Cardiac septum (tissue), 1 donor: ENCODE data around the gene DCAF11. TPM values are rescaled to one million over a fixed set of nuclear protein-coding genes. Genes with fewer than 3 reads are reported as not detected.

Experiments
- DNase-seq: peaks from one replicate; pipeline ENCODE4 v3.0.0-alpha.2; 2020; ENCODE audit warnings: low spot score
- intact Hi-C: fragments of 100-400 bp; cut with DNase I; formaldehyde crosslinking; loops from one replicate; pipeline ENCODE4 v1.14.0; 2022
- total RNA-seq: library from RNA; stranded (reverse); fragmentation: NEBNext Ultra II Directional; extraction: Animal tissue kit (Norgen Biotek cat#: 25700); gene quantifications from one replicate; pipeline ENCODE4 v1.2.1, GENCODE V29; 2021
- donor health status: DM: no; HTN: no; CAD: no.

DCAF11 gene
- total RNA-seq, 1 donor from 2014 or later, result 54.1 TPM

GRCh38 chr14:24132976-24133375 lies 18.4 kb downstream of the DCAF11 start:
- intact Hi-C loops, result no loop called here
- no peak for DNase-seq

GRCh38 chr14:24133735-24134134 lies 19.2 kb downstream of the DCAF11 start:
- intact Hi-C loops, result no loop called here

GRCh38 chr14:24135584-24135833 lies 20.9 kb downstream of the DCAF11 start:
- no peak for DNase-seq
- intact Hi-C loops, result no loop called here

More at GRCh38 chr14:24133735-24134134, 19.2 kb downstream of the DCAF11 start:
- DNase-seq, result no peak

GRCh38 chr14:24135834-24136683 lies 21.5 kb downstream of the DCAF11 start, which contains the start of gene PSME1:
Gene PSME1 (plus strand): TSS chr14:24136194. CDS start chr14:24136263, 69 bp downstream.
- intact Hi-C loops, result loop anchor here (2.0 kb wide), 1 partner anchor 25 kb away; the partner anchor contains the start of gene IRF9
- peak; percentile 98 for DNase-seq

GRCh38 chr14:24136684-24137528 lies 22.3 kb downstream of the DCAF11 start:
- intact Hi-C loops, result loop anchor here (2.0 kb wide), 1 partner anchor 24 kb away; the partner anchor contains the start of gene IRF9
- no peak for DNase-seq

GRCh38 chr14:24137529-24138395 lies 23.2 kb downstream of the DCAF11 start:
- no peak for DNase-seq
- intact Hi-C loops, result loop anchor here (2.0 kb wide), 1 partner anchor 23 kb away; the partner anchor contains the start of gene IRF9

GRCh38 chr14:24138396-24139271 lies 24.1 kb downstream of the DCAF11 start:
- intact Hi-C loops, result no loop called here

GRCh38 chr14:24139272-24139934 lies 24.8 kb downstream of the DCAF11 start:
- intact Hi-C loops, result no loop called here
- no peak for DNase-seq

More at GRCh38 chr14:24138396-24139271, 24.1 kb downstream of the DCAF11 start:
- no peak for DNase-seq

GRCh38 chr14:24141097-24141880 lies 26.7 kb downstream of the DCAF11 start, which contains the start of gene EMC9:
Gene EMC9 (minus strand): TSS chr14:24141591. CDS start chr14:24141304, 287 bp downstream.
- DNase-seq, result peak; percentile 100
- intact Hi-C loops, result loop anchor here (2.0 to 5.0 kb wide), 2 partner anchors 26 to 56 kb away; partner anchors contain the start of genes DCAF11, NRL and TM9SF1

GRCh38 chr14:24143511-24143910 lies 28.9 kb downstream of the DCAF11 start:
- intact Hi-C loops, result loop anchor here (5.0 kb wide), 1 partner anchor 54 kb away; the partner anchor contains the start of gene TM9SF1
- DNase-seq, result no peak

GRCh38 chr14:24144451-24144850 lies 29.9 kb downstream of the DCAF11 start:
- DNase-seq, result no peak
- intact Hi-C loops, result loop anchor here (5.0 kb wide), 1 partner anchor 53 kb away; the partner anchor contains the start of gene TM9SF1

GRCh38 chr14:24145219-24145618 lies 30.6 kb downstream of the DCAF11 start:
- intact Hi-C loops, result no loop called here
- no peak for DNase-seq

GRCh38 chr14:24145690-24146452 lies 31.3 kb downstream of the DCAF11 start:
- intact Hi-C loops, result no loop called here
- DNase-seq, result no peak

- peak; percentile 97 for DNase-seq
- intact Hi-C loops, result no loop called here
Measured at GRCh38 chr14:24146453-24146977, 31.9 kb downstream of the DCAF11 start, which contains the start of gene PSME2. Gene PSME2 (minus strand): TSS chr14:24146610. CDS start chr14:24146581, 29 bp downstream.

- intact Hi-C loops, result no loop called here
- peak; percentile 99 for DNase-seq
Measured at GRCh38 chr14:24146978-24147760, 32.6 kb downstream of the DCAF11 start, which contains the start of gene RNF31. Gene RNF31 (plus strand): TSS chr14:24147498. CDS start chr14:24147699, 201 bp downstream.
